Measurements from ENCODE around the gene TP53.

DNA sequence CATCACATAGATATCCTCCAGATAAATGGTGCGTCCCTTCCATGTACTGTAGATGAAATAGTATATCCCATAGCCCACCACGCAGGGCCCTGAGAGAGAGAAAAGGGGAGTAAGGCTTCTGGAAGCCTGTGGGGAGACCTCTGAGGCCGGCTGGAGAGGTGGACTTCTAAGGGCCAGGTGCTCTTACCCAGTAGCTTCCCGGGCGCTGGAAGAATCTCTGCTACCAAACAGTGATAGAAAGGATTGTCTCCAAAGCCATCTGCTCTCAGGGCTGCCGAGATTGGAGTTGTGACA lies 60.4 kb downstream of the TP53 start:
- TF ChIP-seq, protein P1, sequence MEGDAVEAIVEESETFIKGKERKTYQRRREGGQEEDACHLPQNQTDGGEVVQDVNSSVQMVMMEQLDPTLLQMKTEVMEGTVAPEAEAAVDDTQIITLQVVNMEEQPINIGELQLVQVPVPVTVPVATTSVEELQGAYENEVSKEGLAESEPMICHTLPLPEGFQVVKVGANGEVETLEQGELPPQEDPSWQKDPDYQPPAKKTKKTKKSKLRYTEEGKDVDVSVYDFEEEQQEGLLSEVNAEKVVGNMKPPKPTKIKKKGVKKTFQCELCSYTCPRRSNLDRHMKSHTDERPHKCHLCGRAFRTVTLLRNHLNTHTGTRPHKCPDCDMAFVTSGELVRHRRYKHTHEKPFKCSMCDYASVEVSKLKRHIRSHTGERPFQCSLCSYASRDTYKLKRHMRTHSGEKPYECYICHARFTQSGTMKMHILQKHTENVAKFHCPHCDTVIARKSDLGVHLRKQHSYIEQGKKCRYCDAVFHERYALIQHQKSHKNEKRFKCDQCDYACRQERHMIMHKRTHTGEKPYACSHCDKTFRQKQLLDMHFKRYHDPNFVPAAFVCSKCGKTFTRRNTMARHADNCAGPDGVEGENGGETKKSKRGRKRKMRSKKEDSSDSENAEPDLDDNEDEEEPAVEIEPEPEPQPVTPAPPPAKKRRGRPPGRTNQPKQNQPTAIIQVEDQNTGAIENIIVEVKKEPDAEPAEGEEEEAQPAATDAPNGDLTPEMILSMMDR (conservative IDR thresholded peaks at IDR 0.05): no peak
- no peak for TF ChIP-seq ZFX (IDR thresholded peaks at IDR 0.05)
